GM21576 (cell line): ENCODE results near the gene RPL10.

ENCODE experiments used
- ATAC-seq: cut with Tn5 transposase; IDR thresholded peaks from one replicate; pipeline ENCODE4 v1.9.1; 2021; ENCODE audit warnings: mild to moderate bottlenecking, moderate library complexity; ENCODE audit not compliant: unreplicated experiment

RPL10 gene

DNA sequence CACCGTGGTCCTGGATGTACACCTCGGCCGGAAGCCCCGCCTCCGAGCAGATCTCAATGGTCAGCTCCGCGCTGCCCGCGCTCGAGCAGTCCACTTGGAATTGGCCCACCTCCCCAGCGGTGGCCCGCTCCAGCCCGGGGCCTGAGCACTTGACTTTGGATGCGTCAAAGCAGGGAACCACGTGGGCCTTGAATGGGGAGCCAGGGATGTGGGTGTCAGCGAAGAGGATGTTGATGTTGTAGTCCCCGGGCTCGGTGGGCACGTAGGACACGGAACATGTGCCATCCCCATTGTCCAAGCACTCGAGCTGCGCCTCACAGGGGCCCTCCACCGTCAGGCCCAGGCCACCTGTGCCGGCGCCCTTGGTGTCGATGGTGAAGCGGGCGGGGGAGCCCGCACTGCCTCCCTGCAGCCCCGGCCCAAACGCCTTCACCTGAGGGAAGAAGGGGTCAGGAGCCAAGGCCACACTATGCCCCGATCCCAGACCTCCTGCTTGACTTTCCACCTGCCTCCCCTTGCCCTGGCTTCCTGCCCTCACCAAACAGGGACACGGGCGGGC lies 37.9 kb upstream of the RPL10 start:
- ATAC-seq, result no peak

DNA sequence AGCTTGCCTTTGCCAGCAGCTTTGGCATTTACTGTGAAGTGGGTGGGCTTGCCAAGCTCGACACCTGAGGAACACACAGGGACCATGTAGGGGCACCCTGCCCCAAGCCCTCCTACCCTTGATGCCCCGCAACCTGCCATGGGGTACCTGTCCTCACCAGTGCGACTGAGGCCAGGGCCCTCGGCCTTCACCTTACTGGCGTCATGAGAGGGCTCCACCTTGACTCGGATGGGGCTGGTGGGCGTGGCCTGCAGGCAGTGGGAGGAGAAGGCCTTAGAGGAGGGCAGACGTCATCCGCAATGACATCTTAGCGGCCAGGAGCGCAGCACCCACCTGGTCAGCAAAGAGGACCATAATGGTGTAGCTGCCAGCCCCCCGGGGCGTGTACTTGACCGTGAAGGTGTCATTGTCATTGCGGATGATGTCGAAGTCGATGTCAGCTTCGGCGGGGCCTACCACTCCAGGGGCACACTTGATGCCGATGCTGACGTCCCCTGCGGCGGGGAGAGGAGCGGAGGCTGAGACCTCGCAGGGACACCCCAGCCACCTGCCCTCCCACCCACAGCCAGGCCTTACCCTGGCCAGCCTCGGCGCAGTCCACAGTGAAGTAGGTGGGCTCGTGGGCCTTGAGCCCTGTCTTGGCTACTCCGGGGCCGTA lies 36.0 kb upstream of the RPL10 start:
- ATAC-seq, result no peak

DNA sequence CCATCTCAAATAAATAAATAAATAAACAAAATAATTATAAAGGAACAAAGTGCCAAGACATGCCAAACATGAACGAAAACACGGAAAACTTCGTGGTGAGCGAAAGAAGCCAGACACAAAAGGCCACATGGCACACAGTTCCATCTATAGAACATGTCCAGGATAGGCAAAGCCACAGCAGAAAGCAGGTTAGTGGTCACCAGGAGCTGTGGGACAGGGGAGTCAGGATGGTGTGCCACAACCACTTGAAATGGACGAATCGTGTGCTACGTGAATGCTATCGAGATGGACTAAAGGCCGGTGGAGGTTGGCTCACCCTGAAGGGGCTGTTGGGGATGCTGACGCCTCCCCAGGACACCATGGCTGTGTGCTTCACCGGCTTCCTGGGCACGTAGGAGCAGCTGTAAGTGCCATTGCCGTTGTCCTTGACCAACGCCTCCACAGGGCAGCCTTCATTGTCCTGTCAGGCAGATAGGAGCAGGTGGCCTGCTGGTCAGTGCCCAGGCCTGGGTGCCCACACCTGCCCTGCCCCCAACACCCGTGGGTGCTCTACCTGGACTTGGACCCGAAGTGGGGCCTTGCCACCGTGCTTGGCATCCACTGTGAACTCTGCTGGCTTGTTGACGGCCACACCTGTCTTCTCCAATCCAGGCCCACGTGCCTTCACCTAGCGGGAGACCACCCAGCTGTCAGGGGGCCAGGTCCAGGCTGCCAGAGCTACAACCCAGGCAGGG lies 34.3 kb upstream of the RPL10 start:
- no peak for ATAC-seq

DNA sequence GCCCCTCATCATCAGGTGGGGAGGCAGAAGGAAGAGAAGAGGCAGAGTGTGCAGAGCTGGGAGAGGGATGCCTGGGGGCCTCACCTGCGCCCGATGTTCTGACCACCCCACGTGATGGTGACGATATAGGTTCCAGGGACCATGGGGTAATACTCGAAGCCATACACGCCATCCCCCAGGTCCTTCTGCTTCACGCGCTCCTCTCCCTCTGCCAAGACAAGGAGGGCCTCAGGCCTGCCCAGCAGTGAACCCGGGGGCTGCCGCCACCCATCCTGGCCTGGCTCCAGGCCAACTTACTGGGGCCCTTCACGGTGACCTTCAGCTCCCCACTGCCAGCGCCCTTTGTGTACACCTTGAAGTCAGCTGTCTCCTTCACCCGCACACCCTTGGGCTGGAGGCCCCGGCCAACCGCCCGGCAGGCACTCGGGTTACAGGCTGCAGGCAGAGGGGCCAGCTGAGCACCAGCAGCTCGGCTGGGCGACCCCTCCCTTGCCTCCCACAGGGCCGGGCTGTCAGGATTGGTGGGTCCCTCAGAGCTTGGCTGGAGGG lies 33.1 kb upstream of the RPL10 start:
- ATAC-seq, result no peak

DNA sequence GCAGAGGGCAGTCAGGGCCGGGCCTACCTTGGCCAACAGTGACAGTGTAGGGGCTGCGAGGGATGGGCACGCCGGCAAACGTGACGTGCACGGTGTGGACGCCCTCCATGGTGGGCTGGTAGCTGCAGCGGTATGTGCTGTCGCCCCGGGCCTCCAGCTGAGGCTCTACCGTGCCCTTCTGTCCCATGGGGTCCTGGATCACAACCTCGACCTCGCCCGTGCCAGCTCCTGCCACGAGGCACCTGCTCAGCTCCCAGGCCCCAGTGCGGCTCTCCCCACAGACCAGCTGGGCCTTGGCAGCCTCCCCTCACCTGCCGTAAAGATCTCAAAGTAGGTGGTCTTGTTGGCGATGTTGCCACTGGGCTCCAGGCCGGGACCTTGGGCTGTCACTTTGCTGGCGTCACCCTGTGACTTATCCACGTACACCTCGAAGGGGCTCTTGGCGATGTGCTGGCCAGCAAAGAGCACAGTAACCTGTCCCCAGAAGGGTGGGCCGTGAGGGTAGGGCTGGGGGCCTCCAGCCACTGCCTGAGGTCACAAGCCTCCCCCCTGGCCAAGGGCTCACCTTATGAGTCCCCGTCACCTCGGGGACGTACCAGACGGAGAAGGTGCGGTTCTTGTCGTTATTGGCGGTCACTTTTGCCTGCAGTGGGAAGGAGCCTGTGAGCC lies 32.0 kb upstream of the RPL10 start:
- ATAC-seq, result no peak

DNA sequence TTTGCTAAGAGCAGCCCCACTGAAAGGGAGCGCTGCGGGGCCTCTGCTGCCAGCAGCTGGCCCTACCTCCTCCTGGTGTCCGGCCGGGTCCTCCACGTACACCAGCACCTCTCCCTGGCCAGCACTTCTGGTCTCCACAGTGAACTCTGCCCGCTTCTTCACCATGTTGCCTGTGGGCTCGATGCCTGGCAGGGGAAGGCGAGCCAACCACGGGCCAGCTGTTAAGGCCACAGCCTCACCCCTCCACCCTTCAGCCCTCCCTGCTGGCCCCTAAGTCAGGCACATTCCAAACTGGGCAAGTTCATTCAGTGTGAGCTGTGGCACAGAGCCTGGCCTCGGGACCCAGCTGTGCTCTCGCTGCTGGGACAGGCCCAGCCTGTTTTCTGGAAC lies 31.5 kb upstream of the RPL10 start:
- no peak for ATAC-seq

DNA sequence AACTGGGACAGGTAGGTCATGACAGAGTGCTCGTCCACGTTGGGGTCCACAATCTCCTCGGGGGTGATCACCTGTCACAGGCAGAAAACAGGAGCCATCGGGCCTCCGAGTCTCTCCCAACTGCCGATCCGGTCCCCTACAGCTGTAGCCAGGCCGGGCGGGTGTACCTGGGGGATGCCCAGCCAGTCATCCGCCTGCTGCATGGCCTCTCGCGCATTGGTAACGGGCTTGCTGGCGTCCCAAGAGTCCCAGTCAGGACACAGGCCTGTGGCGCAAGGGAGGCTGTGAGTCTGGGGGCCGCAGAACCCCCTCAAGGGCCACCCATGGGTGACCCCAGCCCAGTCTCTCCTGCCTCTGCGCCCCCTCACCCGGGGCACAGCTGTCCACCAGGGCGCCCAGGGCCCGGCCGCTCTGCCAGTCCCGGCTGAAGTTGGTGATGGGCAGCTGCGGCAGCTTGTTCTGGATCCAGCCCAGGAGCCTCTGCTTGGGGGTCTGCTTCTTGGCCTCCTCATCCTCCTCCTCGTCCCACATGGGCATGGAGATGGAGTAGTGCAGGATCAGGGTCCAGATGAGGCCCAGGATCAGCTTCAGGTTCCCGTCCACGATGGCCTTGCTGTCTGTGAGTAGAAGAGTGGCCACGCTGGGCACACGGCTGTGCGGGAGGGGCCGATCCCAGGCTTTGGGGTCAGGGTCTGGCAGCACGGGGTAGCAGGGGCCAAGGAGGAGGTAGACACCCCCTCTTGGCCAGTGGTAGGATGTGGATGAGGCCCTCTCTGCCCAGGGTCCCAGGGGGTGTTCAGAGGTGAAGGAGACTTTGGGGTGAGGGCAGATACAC lies 30.5 kb upstream of the RPL10 start:
- ATAC-seq, result no peak

DNA sequence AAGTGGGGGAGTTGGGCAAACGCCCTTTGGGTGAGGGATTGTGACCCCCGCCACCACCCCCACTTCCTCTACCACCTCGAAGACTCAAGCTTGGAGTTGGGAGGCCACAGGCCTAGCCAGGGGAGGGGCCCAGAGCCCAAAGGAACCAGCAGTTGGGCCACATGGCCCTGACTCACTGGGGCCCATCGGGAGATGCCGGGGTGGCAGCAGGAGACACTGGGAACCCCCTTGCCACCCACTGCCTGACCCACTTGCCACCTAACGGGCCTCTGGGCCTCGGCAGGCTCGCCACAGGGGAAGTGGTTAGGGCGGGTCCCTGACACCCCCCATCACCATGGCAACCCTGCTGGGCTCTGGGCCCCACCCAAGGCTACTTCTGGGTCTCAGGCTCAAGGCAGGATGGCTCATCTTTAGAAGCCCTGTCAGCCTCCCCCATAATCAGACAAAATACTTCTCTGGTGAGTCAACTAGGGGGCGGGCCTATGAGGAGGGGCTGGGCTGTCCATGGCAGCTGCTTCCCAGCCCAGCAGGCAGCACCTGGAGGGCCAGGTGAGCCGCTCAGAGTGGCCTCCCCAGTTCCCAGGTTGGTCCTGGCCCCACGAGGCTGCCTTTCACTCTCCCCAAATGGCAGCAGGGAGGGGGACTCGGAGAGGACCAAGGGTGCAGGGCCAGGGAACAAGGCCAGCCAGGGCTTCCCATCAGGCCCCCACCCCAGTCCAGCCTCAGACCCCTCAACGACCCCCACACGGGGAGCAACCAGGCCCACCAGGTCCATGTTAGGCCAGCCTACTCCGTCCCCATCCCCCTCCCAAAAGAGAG lies 29.3 kb upstream of the RPL10 start:
- no peak for ATAC-seq

DNA sequence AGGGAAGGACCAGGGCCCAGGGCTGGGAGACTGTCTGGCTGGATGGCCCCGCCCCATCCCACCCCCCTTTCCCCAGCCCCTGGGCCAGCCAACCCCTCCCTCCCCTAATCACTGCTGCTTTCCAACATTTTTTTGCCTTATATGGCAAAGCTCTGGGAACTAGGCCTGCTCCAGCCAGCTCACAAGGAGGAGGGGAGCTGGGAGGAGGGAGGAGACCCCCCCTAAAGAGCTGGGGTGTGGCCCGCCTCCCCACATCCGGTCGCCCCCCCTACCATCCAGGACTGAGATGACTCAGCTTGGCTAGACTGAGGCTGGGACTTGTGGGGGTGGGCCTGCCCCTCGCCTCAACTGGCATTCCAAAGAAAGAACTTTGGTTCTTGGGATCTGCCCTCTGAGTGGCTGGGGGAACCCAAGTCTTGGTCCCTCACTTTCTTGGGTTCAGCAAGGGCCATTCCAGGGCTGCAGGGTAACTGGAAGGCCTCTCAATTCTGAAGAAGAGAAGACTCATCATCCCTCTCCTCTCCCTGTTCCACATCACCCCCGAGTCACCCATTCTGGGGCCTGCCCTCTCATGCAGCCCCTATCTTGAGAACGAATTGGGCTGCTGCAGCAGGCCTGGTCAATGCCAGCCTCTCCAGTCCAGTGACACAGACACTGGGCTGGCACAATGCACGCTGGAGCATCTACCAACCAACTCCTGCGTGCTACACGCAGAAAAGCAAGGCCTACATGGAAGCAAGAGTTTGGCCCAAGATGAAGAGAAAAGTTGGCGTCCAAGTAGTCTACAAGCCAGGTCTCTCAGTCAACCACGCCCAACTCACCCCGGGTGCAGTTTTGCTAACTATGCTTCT lies 28.5 kb upstream of the RPL10 start:
- no peak for ATAC-seq

DNA sequence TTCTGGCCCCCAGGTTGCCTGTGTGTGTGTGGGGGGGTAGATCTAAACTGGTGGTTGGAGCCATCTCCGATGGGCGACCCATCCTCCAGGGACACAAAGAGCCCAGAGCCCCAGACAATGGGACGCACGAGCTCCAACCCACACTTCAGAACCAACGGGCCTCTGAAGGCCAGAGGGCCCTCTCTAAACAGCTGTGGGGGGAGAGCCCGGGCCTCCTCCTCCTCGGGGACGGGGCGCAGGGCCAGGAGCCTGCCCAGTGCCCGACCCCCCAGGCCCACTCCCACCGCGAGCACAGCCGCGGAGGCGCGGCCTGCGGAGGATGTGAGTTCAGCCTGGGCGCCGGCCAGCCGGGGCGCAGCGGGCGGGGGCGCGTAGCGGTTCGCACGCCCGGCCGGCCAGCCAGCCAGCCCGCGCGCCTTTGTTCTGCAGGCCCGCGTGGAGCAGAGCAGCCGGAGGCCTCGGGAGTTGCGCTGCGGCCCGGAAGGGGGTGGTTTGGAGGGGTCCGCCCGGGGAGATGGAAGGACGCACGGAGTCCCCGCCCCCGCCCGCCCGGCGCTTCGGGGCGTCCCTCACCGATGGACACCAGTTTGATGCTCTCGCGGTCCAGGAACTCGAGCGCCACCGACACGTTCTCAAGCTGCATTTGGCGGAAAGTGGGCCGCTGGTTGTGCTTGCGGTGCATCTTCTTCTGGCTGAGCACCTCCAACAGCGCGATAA lies 27.7 kb upstream of the RPL10 start:
- ATAC-seq, result no peak

DNA sequence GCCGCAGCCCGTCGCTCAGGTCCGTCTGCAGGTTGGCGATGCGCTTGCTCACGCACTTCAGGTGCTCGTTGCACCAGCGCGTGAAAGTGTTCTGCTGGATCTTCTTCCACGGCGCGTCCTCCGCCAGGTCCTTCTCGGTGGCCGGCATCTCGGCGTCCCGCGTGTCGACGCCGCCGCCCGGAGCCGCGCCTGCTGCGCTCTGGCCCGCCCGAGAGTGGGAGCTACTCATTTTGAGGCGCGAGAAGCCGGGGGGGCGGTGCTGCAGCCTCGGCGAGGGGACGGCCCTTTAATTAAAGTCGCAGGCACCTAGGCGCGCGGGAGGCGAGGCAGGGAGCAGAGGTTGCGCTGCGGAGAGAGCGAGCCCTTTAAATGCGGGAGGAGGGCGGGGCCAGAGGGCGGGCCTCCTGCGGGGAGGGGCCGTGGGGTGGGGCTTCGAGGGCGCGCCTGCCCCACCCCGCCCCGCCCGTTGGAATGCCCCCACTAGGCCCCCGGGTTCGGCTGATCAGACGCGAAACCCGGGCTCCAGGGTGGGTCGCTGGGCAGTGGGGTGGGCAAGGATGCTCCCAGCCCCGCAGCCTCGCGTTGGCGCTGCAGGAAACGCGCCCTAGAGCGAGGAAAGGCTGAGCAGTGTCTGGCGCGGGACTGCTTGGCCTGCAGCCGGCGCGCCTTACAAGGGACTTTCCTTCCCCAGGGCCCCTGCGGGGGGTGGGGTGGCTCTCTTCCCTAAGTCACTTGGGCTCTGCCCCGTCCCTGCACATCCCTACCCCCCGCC lies 27.0 kb upstream of the RPL10 start:
- peak; percentile 57 for ATAC-seq

DNA sequence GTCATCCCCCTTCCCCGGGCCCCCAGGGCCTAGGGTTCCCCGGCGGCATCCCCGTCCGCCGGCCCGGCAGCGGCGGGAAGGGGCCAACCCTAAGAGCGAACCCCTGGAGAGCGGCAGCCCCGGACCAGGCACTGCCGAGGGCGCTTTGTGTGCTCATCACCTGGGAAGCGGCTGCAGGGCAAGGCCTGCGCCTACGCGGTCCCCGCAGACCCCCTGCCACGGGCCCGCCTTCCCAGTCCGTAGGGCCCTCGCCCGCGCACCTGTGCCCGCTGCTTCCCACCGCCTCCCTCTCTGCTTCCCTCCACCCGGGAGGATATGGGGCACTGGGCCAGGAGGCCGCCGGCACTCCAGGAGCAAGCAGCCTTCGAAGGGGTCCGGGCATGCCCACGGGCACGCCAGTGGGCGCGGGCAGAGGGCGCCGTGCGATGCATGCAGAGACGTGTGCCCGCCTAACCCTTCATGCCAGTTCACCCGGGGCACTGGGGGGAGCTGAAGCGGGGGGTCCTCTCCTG lies 26.3 kb upstream of the RPL10 start:
- ATAC-seq, result no peak

DNA sequence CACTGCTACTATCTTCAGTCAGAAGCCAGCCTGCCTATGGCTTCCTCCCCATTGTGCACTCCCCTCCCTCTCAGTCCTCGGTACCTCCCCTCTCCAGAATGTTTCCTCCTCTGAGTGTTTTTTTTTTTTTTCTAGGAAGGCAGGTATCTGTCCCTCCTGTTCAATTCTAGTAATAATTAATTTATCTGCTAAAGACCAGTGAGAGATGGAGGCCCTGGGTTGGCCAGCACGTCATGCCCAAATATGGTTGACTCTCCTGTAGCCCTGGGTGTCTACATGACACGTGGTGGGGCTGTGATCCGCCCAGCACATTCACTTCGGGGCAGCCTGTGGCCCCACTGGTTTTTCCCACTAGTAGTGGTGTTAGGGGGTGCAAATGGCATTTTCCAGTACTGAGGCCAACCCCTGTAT lies 25.6 kb upstream of the RPL10 start:
- ATAC-seq, result no peak

DNA sequence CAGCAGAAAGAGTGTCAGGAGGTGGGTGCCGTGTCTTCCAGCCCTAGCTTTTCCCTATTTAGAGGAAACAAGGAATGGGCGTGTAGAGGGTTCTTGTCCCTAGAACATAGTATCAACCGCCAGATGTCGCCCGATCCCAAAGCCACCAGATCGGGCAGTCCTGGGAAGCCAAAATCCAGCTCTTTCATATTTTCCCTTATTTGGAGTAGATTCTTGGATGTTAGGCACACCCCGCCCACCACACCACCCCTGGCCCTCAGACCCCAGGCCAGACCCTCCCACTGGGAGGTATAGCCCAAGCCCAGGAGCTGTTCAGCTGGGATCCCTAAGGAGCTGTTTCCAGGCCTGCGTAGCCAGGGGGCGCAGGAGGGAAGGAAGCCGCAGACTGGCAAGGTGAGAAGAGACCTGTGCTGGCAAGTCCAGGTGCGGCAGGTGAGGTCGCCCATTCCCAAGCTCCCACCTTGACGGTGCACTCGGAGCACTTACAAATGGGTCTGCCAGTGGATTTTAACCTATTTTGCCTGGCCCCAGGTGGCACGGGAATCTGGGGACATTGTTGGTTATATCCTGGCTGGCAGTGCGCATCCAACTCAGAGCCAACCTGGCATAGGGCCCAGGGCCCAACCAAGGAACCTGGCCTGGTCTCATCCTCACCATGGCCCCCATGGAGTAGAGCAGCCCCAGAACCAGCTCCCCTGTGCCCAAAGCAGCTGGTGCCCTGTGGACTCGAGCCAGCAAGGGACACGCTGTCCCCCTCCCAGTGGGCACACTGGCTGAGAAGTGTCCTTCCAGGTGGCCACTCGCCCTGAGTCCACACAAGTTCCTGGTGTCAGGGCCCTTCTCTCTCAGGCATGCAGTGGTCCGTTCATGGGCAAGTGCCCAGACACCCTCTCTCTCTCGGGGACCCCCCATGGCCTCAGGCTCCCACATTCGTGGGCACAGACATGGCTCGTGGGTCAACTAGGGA lies 24.6 kb upstream of the RPL10 start:
- ATAC-seq, result no peak

DNA sequence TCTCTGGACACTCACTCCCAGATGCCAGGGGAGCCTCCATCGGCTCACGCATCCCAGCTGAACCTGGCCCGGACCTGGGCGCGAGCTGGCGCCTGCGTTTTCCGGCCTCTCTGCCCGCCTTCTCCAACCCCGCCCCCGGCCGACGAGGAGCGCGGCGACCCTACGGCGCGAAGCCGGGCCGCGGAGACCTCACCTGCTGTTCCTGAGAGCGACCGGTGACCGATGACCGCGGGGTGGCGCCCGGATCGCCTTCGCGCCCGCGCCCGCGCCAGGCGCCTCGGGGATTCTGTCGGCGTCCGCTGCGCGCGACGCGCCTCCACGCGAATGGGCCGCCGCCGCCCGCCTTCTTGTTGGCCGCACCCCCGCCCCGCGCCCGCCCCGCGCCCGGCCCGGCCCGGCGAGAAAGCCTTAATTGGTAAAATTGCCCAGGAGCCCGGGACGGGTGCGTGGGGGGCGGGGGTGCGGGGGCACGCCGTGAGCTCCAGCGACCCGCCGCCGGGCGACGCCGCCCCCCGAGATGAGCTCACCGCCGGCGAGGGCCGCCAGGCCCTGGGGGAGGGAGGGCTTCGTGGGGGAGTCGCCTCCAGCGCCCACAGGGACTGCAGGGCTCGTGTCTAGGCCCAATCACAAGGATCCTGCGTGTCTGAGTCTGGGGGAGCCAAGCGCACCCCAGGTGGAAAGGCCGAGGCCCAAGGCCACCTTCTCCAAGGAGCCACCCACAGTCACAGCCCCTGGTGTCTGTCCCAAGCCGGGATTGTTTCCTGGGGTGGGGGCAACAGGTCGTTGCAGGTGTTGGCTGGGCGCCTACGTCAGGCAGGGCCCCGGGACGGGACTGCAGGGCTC lies 23.6 kb upstream of the RPL10 start, which contains the start of gene FLNA:
Gene FLNA (minus strand): TSS at position 322 of the 843 bp plus-strand sequence. CDS start 3,389 bp downstream, outside the sequence.
- ATAC-seq, result no peak
